Measurements from ENCODE around the gene HSPB1.
A peak's percentile ranks its signal among the peaks of the same experiment; 100 is the strongest.

Gene HSPB1

DNA sequence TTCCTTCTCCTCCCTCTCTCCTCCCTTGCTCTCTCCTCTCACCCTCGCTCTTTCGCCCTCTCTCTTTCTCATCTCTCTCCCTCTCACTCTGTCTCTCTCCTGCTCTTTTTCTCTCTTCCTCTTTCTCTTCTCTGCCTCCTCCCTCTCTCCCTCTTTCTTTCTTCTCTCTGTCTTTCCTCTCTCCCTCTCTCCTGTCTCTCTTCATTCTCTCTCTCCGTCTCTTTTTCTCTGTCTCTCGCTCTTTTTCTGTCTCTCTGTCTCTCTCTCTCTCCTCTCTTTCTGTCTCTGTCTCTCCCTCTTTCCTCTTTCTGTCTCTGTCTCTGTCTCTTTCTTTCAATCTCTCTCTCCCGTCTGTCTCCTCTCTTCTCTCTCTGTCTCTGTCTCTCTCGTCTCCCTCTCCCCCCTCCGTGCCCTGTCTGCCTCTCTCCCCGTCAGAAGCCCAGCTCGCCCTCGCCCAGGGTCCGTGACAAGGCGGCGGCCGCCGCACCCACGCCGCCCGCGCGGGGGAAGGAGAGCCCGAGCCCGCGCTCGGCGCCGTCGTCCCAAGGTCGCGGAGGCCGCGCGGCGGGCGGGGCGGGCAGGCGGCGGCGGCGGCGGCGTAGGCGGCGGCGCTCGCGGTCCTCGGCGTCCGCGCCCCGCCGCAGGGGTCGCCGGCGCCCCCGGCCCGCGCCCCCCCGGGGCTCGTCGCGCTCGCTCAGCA, 21.3 kb upstream of the HSPB1 start:
- peak overlapping the region; percentile 44 for H3K4me3 ChIP-seq (ENCODE audit: low read depth, low read length)
- TF ChIP-seq, protein P1, sequence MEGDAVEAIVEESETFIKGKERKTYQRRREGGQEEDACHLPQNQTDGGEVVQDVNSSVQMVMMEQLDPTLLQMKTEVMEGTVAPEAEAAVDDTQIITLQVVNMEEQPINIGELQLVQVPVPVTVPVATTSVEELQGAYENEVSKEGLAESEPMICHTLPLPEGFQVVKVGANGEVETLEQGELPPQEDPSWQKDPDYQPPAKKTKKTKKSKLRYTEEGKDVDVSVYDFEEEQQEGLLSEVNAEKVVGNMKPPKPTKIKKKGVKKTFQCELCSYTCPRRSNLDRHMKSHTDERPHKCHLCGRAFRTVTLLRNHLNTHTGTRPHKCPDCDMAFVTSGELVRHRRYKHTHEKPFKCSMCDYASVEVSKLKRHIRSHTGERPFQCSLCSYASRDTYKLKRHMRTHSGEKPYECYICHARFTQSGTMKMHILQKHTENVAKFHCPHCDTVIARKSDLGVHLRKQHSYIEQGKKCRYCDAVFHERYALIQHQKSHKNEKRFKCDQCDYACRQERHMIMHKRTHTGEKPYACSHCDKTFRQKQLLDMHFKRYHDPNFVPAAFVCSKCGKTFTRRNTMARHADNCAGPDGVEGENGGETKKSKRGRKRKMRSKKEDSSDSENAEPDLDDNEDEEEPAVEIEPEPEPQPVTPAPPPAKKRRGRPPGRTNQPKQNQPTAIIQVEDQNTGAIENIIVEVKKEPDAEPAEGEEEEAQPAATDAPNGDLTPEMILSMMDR (conservative IDR thresholded peaks at IDR 0.05; ENCODE audit: low read depth, low read length), result no peak
- DNase-seq (ENCODE audit: low read depth), result no peak

DNA sequence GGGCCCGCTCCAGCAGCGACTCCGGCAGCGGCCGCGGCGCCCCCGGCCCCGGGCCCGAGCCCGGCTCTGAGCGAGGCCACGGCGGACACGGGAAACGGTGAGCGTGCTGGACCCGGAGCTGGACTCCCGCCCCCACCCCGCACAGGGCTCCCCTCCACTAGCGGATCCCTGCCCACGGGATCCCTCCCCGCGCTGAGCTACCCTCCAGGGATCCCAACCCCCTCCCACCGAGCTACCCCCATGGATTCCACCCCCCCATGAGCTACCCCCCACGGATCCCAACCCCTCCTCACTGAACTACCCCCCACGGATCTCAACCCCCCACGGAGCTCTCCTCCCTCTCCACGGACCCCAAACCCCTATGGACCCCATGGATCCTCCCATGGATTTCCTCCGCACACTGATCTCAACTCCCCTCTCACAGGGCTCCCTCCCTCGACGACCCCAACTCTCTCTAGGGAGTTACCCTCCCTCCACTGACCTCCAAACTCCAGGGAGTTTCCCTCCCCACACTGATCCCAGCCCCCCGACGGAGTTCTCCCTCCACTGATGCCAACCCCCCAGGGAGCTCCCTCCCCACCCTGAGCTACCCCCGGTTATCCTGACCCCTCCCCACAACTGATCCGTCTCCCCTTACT, 20.6 kb upstream of the HSPB1 start:
- no peak for DNase-seq (ENCODE audit: low read depth)
- H3K4me3 ChIP-seq (ENCODE audit: low read depth, low read length), result peak overlapping the region; percentile 37
- TF ChIP-seq, protein P1 (conservative IDR thresholded peaks at IDR 0.05; ENCODE audit: low read depth, low read length), result no peak

DNA sequence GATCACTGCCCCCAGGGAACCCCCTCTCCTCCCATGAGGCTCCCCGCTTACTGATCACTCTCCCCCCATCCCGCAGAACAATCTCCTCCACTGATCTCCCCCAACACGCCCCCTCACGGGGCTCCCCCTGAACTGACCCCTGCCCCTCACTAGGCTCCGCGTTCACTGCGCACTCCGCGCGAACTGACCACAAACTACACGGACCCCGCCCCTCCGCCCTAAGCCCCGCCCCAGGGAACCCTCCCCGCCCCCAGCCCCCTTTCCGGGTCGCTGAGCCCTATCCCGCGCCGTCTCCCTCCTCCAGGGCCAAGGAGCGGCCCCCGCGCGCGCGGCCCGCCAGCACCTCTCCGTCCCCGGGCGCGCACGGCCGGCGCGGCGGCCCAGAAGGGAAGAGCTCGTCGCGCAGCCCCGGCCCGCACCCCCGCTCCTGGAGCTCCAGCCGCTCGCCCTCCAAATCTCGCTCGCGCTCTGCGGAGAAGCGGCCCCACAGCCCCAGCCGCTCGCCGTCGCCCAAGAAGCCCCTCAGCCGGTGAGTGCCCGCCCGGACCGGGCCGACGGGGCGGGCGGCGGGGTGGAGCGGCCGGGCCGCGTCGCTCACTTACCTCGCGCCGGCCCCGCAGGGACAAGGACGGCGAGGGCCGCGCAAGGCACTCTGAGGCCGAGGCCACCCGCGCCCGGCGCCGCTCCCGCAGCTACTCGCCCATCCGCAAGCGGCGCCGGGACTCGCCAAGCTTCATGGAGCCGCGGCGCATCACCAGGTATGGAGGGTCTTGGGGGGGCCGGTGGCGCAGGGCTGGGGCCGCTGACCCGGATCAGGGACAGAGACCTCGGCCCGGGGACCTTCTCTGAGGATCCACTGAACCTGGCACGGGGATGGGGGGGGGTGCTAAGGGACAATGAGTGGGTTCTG, 19.9 kb upstream of the HSPB1 start:
- DNase-seq (ENCODE audit: low read depth), result no peak
- TF ChIP-seq, protein P1 (conservative IDR thresholded peaks at IDR 0.05; ENCODE audit: low read depth, low read length), result no peak
- H3K4me3 ChIP-seq (ENCODE audit: low read depth, low read length), result peak overlapping the region; percentile 37

DNA sequence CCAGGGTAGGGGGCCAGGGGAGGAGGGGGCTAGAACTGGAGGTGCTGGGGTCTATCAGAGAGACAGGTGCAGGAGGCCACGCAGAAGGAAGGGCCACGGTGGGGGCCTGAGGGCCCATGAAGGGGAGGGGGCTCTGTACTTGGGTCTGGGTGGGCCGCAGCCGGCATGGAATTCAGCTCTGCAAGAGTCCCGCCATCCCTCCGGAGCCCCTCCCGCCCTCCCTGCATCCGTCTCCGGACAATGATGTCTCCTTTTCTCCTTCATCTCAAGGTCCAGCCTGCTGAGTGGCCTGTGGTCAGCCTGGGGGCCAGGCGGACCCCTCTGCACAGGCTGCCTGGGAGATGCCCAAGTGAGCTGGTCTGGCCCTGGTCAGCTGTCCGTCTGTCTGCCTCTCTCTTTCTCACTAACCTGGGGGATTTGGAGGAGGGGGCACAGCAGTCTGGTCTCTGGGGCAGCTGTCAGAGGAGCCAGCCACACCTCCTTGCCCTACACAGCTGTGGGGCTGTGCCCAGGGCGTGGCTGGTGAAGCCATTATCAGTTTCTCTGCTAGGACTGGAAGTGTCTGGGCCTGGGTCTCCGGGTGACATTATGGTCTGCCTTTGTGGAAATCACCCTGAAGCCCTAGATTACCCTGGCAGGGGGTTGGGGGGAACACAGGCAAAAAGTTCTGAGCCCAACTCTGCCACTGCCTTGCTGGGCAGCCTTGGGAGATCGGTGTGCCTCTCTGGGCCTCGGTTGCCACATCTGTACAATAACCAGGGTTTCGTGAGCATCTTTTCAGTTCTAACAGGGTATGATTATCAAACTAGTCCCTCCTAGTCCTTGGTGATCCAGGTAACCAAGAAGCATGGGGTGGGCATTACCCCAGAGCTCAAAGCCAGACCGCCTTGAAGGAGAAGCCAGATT, 19.0 kb upstream of the HSPB1 start:
- H3K4me3 ChIP-seq (ENCODE audit: low read depth, low read length), result no peak overlapping the region
- DNase-seq (ENCODE audit: low read depth), result no peak
- TF ChIP-seq, protein P1 (conservative IDR thresholded peaks at IDR 0.05; ENCODE audit: low read depth, low read length), result no peak

DNA sequence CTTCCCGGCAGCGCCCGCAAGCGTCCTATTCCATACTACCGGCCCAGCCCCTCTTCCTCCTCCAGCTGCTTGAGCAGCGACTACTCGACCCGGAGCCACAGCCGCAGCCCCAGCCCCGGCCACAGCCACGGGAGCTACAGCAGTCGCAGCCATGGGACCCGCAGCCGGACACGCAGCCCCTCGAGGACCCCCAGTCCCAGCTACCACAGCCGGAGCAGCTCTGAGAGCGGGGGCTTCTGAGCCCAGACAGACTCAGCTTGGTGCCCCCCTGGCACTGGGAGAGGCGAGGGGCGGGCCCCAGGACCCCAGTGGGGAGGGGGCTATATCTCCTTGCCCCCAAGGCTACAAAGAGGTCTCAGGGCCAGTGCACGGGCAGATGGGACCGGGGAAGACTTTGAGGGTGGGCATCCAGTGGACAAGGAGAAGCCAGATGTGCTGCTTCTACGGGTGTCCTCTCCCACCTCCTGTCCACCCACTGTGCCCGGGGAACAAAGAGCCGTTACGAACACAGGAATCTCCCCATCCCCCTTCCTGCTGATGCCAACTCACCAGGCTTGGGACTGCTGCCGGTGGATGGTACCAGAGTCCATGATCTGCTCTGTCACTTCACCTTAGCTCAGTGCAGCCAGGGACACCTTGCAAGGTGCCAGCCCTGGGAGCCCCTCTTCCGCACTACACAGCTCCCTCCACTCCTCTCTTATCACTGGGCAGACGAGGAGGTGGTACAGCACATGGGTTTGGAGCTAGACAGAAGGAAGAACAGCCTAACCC, 16.7 kb upstream of the HSPB1 start:
- no peak overlapping the region for H3K4me3 ChIP-seq (ENCODE audit: low read depth, low read length)
- TF ChIP-seq, protein P1 (conservative IDR thresholded peaks at IDR 0.05; ENCODE audit: low read depth, low read length), result no peak
- DNase-seq (ENCODE audit: low read depth), result no peak

Measured in choroid plexus epithelial cell (primary cell).